HAP-1 (cell line): Measurements from ENCODE around the gene SFMBT1.
A peak's percentile ranks its signal among the peaks of the same experiment; 100 is the strongest.

Source experiments
- DNase-seq, 2 experiments: peaks; one replicate each; pipeline ENCODE4 v3.0.0-alpha.2; 2016 to 2020; ENCODE audit warnings: low spot score in 2 of 2
- H3K27me3 ChIP-seq: fragments of 250-450 bp; sonication (Bioruptor Pico); 2 replicates; pipeline ENCODE4 v1.5.1; 2020; ENCODE audit warnings: low read depth, mild to moderate bottlenecking, moderate library complexity
- H3K36me3 ChIP-seq: fragments of 250-450 bp; sonication (Bioruptor Pico); replicated peaks from 2 replicates; pipeline ENCODE4 v1.5.1; 2020; ENCODE audit warnings: mild to moderate bottlenecking
- H3K4me1 ChIP-seq: fragments of 250-450 bp; sonication (Bioruptor Pico); 2 replicates; pipeline ENCODE4 v1.5.1; 2020; ENCODE audit warnings: mild to moderate bottlenecking
- H3K4me3 ChIP-seq: fragments of 250-450 bp; sonication (Bioruptor Pico); 2 replicates; pipeline ENCODE4 v1.5.1; 2020; ENCODE audit warnings: mild to moderate bottlenecking, moderate library complexity
- H3K9me3 ChIP-seq: fragments of 250-450 bp; sonication (Bioruptor Pico); 2 replicates; pipeline ENCODE4 v1.5.1; 2020; ENCODE audit warnings: mild to moderate bottlenecking, moderate library complexity
- in situ Hi-C: fragments of 300-500 bp; cut with MboI; formaldehyde crosslinking; loops from 3 replicates; pipeline ENCODE4 v1.14.3; 2020; ENCODE audit warnings: low sequenced_read_pairs, inconsistent platforms, mixed read lengths

The SFMBT1 gene

GRCh38 chr3:53045518-53046170 is at the start of gene SFMBT1:
TSS of gene SFMBT1 (minus strand) at chr3:53046073. CDS start at chr3:52969128, 76,945 bp downstream.
- H3K4me3 ChIP-seq = peak within 1 kb of the TSS; percentile 56
- peak; percentile 60 to 81 for DNase-seq
- H3K36me3 ChIP-seq = no peaks in the 10 kb centered on the region
- peaks cover 19% of the 10 kb centered on the region for H3K4me1 ChIP-seq
- H3K27me3 ChIP-seq = no peaks in the 10 kb centered on the region
- in situ Hi-C loops = no loop called here
- no peaks in the 10 kb centered on the region for H3K9me3 ChIP-seq

DNA sequence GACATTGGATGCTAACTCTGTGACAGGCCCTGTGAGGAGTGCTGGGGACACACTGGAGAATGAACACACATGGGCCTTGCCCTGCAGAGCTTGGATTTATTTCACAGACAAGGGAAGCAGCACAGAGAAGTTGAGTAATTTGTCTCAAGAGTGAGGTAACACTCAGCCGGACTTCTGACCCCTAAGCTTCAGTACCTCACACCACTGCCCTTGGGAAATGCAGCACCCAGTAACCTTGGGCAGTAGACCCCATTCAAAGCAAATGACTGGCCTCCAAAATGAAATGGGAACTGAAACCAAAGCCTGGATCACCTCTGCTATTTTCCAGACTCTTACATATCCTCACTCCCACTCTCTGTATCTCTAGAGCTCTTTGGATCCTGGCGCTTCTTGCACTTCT is 47.1 kb upstream of the SFMBT1 start:
- no peak for DNase-seq
- no peak overlapping the region for H3K4me3 ChIP-seq
- H3K27me3 ChIP-seq = no peaks in the 10 kb centered on the region
- H3K4me1 ChIP-seq = no peaks in the 10 kb centered on the region
- in situ Hi-C loops = no loop called here
- H3K36me3 ChIP-seq = peaks cover 42% of the 10 kb centered on the region
- H3K9me3 ChIP-seq = no peaks in the 10 kb centered on the region

- no peaks in the 10 kb centered on the region for H3K9me3 ChIP-seq
- no peak for DNase-seq
- H3K4me3 ChIP-seq = no peak overlapping the region
- H3K4me1 ChIP-seq = no peaks in the 10 kb centered on the region
- no peaks in the 10 kb centered on the region for H3K27me3 ChIP-seq
- in situ Hi-C loops = no loop called here
- H3K36me3 ChIP-seq = peaks cover 42% of the 10 kb centered on the region
Observed at GRCh38 chr3:53092216-53092615, 46.3 kb upstream of the SFMBT1 start.

DNA sequence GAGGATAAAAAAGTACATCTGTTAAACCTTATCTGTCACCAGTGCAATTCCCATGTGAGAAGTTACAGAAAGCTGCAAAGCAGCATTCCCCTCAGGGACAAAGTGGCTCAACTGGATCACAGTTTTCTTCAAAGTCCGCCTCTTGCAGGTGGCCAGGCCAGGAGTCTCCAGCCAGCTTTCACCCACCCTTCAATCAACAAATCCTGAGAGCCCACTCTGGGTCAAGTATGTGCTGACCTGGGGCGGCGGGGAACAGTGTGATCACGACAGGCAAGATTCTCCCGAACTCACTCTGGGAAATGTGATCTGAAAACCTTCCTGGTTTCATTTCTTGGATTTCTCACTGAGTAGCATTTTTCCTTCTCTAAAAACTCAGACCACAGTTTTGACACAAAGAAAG is 45.1 kb upstream of the SFMBT1 start:
- H3K27me3 ChIP-seq = no peaks in the 10 kb centered on the region
- no peaks in the 10 kb centered on the region for H3K9me3 ChIP-seq
- peaks cover 41% of the 10 kb centered on the region for H3K36me3 ChIP-seq
- no peak overlapping the region for H3K4me3 ChIP-seq
- in situ Hi-C loops = no loop called here
- H3K4me1 ChIP-seq = no peaks in the 10 kb centered on the region
- no peak for DNase-seq

- H3K27me3 ChIP-seq = no peaks in the 10 kb centered on the region
- DNase-seq = no peak
- H3K4me3 ChIP-seq = no peak overlapping the region
- H3K36me3 ChIP-seq = peaks cover 36% of the 10 kb centered on the region
- no peaks in the 10 kb centered on the region for H3K4me1 ChIP-seq
- in situ Hi-C loops = no loop called here
- H3K9me3 ChIP-seq = no peaks in the 10 kb centered on the region
Observed at GRCh38 chr3:53089511-53089910, 43.6 kb upstream of the SFMBT1 start.

- no peak for DNase-seq
- no peaks in the 10 kb centered on the region for H3K9me3 ChIP-seq
- H3K27me3 ChIP-seq = no peaks in the 10 kb centered on the region
- no peaks in the 10 kb centered on the region for H3K4me1 ChIP-seq
- H3K4me3 ChIP-seq = no peak overlapping the region
- H3K36me3 ChIP-seq = peaks cover 7% of the 10 kb centered on the region
- in situ Hi-C loops = no loop called here
Observed at GRCh38 chr3:53085476-53085875, 39.6 kb upstream of the SFMBT1 start.

GRCh38 chr3:53084310-53085001 is 38.6 kb upstream of the SFMBT1 start:
- Histone ChIP-seq H3K4me3 (no peak overlapping the region), H3K9me3 (no peaks in the 10 kb centered on the region), H3K27me3 (no peaks in the 10 kb centered on the region), H3K36me3 (no peaks in the 10 kb centered on the region; the same call in none of the 2 replicates), H3K4me1 (no peaks in the 10 kb centered on the region)
- in situ Hi-C loops = no loop called here
- DNase-seq = no peak

DNA sequence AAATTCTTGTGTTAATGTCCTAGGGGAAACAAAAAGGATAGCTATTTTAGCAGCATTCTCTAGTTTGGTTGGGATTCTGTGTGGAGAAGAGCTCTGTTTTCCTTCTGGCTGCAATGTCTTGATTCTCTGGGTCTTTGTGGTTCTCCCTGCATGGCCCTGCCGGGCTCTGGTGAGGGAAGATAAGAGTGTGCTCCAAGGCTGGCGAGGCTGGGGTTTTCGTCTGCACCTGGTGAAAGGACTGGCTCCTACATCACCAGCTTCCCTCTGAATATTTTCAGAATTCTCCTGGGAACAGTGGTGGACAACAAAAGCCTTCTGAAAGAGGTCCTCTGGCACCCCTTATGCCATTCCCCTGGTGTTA is 38.1 kb upstream of the SFMBT1 start:
- in situ Hi-C loops = no loop called here
- Histone ChIP-seq H3K4me3 (no peak overlapping the region), H3K27me3 (no peaks in the 10 kb centered on the region), H3K4me1 (no peaks in the 10 kb centered on the region), H3K9me3 (no peaks in the 10 kb centered on the region), H3K36me3 (no peaks in the 10 kb centered on the region; the same call in none of the 2 replicates)
- DNase-seq = no peak

DNA sequence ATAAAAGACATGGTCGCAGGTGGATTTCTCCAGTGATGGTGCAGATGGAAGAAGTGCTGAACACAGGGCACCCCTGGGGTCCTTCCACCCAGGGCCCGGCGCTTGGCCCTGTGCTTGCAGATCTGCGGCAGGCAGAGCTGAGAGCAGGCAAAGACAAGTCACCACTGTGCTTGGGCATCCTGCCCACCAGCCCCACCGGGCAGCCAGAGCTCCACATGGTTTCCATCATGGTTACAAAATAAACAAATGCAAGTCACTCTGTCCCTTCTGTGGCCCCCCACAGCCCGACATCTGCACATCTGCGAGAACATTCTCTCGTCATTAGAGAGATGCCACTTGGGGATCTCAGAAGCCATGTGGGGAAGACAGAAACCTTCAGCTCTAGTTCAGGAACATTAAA is 37.6 kb upstream of the SFMBT1 start:
- in situ Hi-C loops = no loop called here
- no peaks in the 10 kb centered on the region for H3K27me3 ChIP-seq
- DNase-seq = no peak

GRCh38 chr3:53082736-53083135 is 36.9 kb upstream of the SFMBT1 start:
- Histone ChIP-seq H3K4me1 (no peaks in the 10 kb centered on the region), H3K36me3 (no peaks in the 10 kb centered on the region; the same call in none of the 2 replicates)
- in situ Hi-C loops = no loop called here

More for the DNA sequence above, 37.6 kb upstream of the SFMBT1 start:
- H3K9me3 ChIP-seq = no peaks in the 10 kb centered on the region
- no peaks in the 10 kb centered on the region for H3K4me1 ChIP-seq
- no peaks in the 10 kb centered on the region; the same call in none of the 2 replicates for H3K36me3 ChIP-seq
- no peak overlapping the region for H3K4me3 ChIP-seq

GRCh38 chr3:53081318-53081717 is 35.4 kb upstream of the SFMBT1 start:
- Histone ChIP-seq H3K36me3 (no peaks in the 10 kb centered on the region), H3K27me3 (no peaks in the 10 kb centered on the region), H3K4me3 (no peak overlapping the region), H3K4me1 (no peaks in the 10 kb centered on the region), H3K9me3 (no peaks in the 10 kb centered on the region)
- in situ Hi-C loops = no loop called here
- DNase-seq = no peak

More at GRCh38 chr3:53082736-53083135, 36.9 kb upstream of the SFMBT1 start:
- Histone ChIP-seq H3K4me3 (no peak overlapping the region), H3K27me3 (no peaks in the 10 kb centered on the region), H3K9me3 (no peaks in the 10 kb centered on the region)
- no peak for DNase-seq

DNA sequence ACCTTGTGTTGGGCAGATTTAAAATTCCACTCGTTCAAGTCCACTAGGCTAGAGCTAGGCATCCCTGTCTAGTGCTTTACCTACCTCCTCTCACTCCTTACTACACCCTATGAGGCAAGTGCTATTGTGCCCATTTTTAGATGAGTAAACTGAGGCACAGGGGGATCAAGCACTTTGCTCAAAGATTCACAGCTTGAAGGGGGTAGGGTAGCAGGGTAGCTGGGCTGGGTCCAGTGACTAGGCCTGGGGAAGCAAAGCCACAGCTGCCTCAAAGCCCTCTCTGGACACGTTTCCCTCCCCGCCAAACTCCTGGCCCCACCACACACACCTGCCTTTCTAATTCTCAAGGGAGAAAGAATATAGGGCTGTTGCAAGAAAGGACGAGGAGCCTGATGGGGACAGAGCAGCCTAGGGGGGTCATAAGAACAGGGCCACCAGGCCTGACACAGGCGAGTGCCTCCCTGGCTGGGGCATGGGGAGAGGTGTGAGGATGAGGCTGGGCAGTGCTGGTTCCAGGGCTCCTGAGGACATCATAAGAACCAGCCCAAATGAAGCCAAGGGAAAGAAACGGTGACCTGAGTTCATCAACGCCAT is 34.8 kb upstream of the SFMBT1 start:
- no peak for DNase-seq
- H3K9me3 ChIP-seq = no peaks in the 10 kb centered on the region
- no peak overlapping the region for H3K4me3 ChIP-seq
- in situ Hi-C loops = no loop called here
- no peaks in the 10 kb centered on the region for H3K4me1 ChIP-seq
- no peaks in the 10 kb centered on the region for H3K27me3 ChIP-seq
- no peaks in the 10 kb centered on the region for H3K36me3 ChIP-seq

DNA sequence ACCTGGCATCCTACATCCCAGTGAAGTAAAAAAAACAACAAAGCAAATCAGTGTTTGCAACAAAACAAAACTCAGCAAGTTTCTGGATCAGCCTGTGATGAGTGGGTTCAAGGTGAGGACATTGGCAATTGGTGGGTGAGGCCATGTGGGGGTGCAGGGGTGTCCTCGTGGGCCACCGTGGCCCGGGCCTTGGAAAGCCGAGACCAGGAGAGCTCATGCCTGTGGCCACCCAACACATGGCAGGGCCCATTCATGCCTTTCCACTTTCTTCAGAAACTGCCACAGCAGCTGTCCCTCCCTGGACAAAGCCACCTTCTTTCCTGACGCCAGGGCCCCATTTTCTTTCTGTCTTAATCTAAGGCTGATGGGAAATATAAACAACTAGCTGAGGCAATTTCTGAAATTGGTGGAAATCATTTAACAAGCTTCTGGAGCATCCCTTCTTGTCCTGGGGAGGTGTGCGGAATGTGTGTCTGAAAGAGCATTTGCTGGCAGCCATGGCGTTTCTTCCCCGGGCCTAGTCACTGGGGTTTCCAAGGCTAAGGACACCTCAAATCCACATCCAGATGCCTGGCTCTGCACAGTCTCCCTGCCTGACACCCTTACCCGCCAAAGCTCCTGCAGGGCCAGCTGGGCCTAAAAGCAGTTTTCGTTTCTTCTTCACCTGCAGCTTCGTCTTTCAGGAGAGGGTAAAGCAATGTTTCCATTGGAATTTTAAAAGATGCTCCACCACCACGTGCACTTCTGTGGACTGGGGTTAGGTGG is 34.1 kb upstream of the SFMBT1 start:
- H3K27me3 ChIP-seq = no peaks in the 10 kb centered on the region
- no peak for DNase-seq
- no peaks in the 10 kb centered on the region for H3K36me3 ChIP-seq
- H3K4me1 ChIP-seq = no peaks in the 10 kb centered on the region
- H3K4me3 ChIP-seq = no peak overlapping the region
- no peaks in the 10 kb centered on the region for H3K9me3 ChIP-seq
- in situ Hi-C loops = no loop called here

DNA sequence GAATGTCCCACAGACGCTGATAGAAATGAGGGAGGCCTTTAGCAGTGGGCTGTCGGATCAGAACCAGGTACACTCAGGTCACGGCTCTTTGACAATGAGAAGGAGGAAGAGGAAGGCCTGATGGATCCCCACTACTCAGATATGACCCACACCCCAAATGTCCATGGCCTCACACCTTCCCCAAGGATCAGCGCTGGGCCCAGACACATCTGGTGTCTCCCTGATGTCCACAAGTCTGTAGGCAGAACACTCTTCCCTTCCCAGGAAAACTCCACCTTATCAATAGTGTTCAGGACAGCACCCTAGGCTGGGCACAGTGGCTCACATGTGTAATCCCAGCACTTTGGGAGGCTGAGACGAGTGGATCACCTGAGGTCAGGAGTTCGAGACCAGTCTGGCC is 33.3 kb upstream of the SFMBT1 start:
- DNase-seq = no peak
- in situ Hi-C loops = no loop called here
- H3K27me3 ChIP-seq = no peaks in the 10 kb centered on the region
- no peaks in the 10 kb centered on the region for H3K4me1 ChIP-seq
- H3K9me3 ChIP-seq = no peaks in the 10 kb centered on the region
- H3K4me3 ChIP-seq = no peak overlapping the region
- H3K36me3 ChIP-seq = no peaks in the 10 kb centered on the region
